Activated CD8-positive, alpha-beta memory T cell treated with anti-CD3 and anti-CD28 coated beads for 48 hours (primary cell): Measurements from ENCODE around the gene PPM1F.
A peak's percentile ranks its signal among the peaks of the same experiment; 100 is the strongest.

Experiments used
- DNase-seq, 3 experiments: peaks; one replicate each; pipeline ENCODE4 v3.0.0-alpha.2; 2020; ENCODE audit warnings: low read depth in 2 of 3, low spot score in 2 of 3

PPM1F gene

GRCh38 chr22:21961127-21961867 is 8.6 kb upstream of the PPM1F start:
- no peak for DNase-seq

GRCh38 chr22:21960200-21961126 is 7.8 kb upstream of the PPM1F start:
- DNase-seq = no peak

GRCh38 chr22:21959274-21960074 is 6.8 kb upstream of the PPM1F start:
- DNase-seq = no peak

GRCh38 chr22:21958360-21959273 is 6.0 kb upstream of the PPM1F start:
- DNase-seq = no peak

GRCh38 chr22:21951931-21952465 is 650 bp downstream of the PPM1F start:
- DNase-seq = peak in 1 of 3 experiments; percentile 16

- DNase-seq = no peak
Observed at GRCh38 chr22:21951062-21951461, 1.6 kb downstream of the PPM1F start.

GRCh38 chr22:21949948-21950347 is 2.7 kb downstream of the PPM1F start:
- DNase-seq = no peak

DNA sequence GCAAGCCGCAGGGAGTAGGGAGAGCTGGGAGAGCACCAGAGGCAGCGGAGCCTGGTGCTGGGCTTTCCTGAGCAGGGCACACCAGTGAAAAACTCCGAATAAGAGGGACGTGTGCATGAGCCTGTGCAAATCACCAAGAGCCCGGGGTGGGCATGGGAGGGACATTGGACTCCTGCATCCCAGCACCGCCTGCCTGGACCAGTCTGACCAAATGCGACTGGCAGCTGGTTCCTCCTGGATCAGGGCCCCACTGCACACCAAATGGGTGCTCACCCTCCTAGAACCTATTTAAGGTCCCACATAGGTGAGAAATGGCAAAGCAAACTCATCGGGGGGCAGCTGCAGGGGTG is 3.1 kb downstream of the PPM1F start:
- no peak for DNase-seq

GRCh38 chr22:21948824-21949568 is 3.7 kb downstream of the PPM1F start:
- no peak for DNase-seq

DNA sequence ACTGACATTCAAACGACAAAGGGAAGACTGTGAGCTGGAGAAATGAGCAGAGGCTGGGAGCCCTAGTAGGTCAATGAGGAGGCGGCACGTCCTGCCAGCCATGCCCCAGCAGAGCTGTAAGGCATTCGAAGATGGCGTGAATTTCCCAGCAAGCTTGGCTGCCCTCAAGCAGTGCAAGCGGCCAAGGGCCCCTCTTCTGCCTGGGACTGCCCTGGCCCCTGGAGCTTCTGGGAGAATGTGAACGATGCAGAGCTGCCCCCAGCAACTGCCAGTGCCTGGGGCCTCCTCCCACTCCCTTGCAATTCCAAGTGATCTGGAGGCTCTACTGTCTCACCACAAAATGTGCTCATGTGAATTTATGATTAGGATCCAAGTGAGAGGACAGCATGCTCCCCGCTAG is 4.3 kb downstream of the PPM1F start:
- DNase-seq = no peak

- DNase-seq = no peak
Observed at GRCh38 chr22:21947040-21948014, 5.3 kb downstream of the PPM1F start.

GRCh38 chr22:21946262-21946925 is 6.3 kb downstream of the PPM1F start:
- DNase-seq = no peak

- DNase-seq = no peak
Observed at GRCh38 chr22:21945453-21946261, 7.0 kb downstream of the PPM1F start.

- no peak for DNase-seq
Observed at GRCh38 chr22:21944871-21945270, 7.8 kb downstream of the PPM1F start.

- DNase-seq = no peak
Observed at GRCh38 chr22:21943571-21944448, 8.8 kb downstream of the PPM1F start.
